Chondrocyte (in vitro differentiated cells): ENCODE data around the gene GALNT1. TPM values are rescaled to one million over a fixed set of nuclear protein-coding genes. Genes with fewer than 3 reads are reported as not detected.

ENCODE experiments used
- DNase-seq: peaks from one replicate; pipeline ENCODE4 v3.0.0; 2021; ENCODE audit warnings: mixed read lengths, low spot score
- H3K27ac Mint-ChIP-seq: one replicate; pipeline ENCODE4 v1.8.0; 2021; ENCODE audit warnings: mild to moderate bottlenecking, moderate library complexity, mixed read lengths; ENCODE audit not compliant: unreplicated experiment
- H3K27me3 Mint-ChIP-seq: 2 replicates; pipeline ENCODE4 v1.8.0; 2021; ENCODE audit warnings: low read depth, mixed read lengths
- H3K36me3 Mint-ChIP-seq: 2 replicates; pipeline ENCODE4 v1.8.0; 2021; ENCODE audit warnings: low read depth, mixed read lengths
- H3K4me1 Mint-ChIP-seq: 2 replicates; pipeline ENCODE4 v1.8.0; 2021; ENCODE audit warnings: low read depth, mild to moderate bottlenecking, mixed read lengths
- H3K4me3 Mint-ChIP-seq: one replicate; pipeline ENCODE4 v1.8.0; 2021; ENCODE audit warnings: mild to moderate bottlenecking, moderate library complexity, mixed read lengths; ENCODE audit not compliant: unreplicated experiment
- H3K9me3 Mint-ChIP-seq: 2 replicates; pipeline ENCODE4 v1.8.0; 2021; ENCODE audit warnings: low read depth, mixed read lengths
- total RNA-seq: library from RNA; stranded (reverse); gene quantifications from 3 replicates; pipeline ENCODE4 v1.2.1, GENCODE V29; 2021
- TF ChIP-seq, protein P1 (sequence below): fragments of 200-600 bp; sonication (generic); IDR thresholded peaks from 2 replicates; pipeline ENCODE4 v1.5.0; 2021; ENCODE audit warnings: antibody characterized with exemption, mild to moderate bottlenecking, moderate library complexity

GALNT1 gene
- total RNA-seq, 1 donor from 2014 or later, result 228 TPM

DNA sequence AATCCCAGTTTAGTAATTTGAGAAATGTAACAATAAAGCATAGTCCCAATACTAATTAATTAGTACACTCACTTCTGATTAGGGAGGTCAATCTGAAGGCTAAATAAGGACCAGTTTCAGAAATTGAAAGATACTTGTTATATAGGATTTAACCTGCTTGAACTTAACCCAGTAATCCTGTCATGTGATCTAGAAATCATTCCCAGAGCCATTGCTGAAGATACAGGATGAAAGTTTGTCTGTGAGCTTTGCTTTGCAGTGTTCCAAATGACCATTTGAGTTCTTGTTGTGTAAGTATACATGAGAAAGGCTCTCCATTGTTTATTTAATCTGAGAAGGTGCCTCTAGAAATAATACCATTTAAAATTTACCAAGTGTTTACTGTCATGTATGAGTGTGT lies 52.2 kb downstream of the GALNT1 start:
- no peak for DNase-seq
- peaks cover 19% of the 10 kb centered on the region for H3K36me3 Mint-ChIP-seq
- H3K4me3 Mint-ChIP-seq, result no peak overlapping the region
- no peaks in the 10 kb centered on the region for H3K27me3 Mint-ChIP-seq
- peaks cover 14% of the 10 kb centered on the region for H3K9me3 Mint-ChIP-seq
- TF ChIP-seq, protein P1, sequence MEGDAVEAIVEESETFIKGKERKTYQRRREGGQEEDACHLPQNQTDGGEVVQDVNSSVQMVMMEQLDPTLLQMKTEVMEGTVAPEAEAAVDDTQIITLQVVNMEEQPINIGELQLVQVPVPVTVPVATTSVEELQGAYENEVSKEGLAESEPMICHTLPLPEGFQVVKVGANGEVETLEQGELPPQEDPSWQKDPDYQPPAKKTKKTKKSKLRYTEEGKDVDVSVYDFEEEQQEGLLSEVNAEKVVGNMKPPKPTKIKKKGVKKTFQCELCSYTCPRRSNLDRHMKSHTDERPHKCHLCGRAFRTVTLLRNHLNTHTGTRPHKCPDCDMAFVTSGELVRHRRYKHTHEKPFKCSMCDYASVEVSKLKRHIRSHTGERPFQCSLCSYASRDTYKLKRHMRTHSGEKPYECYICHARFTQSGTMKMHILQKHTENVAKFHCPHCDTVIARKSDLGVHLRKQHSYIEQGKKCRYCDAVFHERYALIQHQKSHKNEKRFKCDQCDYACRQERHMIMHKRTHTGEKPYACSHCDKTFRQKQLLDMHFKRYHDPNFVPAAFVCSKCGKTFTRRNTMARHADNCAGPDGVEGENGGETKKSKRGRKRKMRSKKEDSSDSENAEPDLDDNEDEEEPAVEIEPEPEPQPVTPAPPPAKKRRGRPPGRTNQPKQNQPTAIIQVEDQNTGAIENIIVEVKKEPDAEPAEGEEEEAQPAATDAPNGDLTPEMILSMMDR, result no peak
- H3K4me1 Mint-ChIP-seq, result peaks cover 20% of the 10 kb centered on the region
- no peak overlapping the region for H3K27ac Mint-ChIP-seq

DNA sequence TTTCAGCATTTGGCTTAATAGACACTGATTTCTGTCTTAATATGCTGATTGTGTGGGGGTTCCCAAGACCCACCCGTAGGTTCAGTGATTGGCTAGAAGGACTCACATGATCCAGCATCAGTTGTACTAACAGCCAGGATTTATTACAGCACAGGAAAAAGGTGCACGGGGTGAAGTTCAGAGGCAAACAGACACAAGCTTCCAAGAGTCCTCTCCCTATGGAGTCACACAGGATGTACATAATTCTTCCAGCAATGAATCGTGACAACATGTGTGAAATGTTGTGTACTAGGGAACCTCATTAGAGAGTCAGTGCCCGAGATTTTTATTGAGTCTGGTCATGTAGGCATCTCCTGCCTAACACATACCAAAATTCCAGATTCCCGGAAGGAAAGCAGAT lies 52.8 kb downstream of the GALNT1 start:
- Mint-ChIP-seq H3K9me3 (peaks cover 8% of the 10 kb centered on the region), H3K27me3 (no peaks in the 10 kb centered on the region), H3K27ac (no peak overlapping the region), H3K4me3 (no peak overlapping the region), H3K4me1 (peaks cover 24% of the 10 kb centered on the region), H3K36me3 (peaks cover 18% of the 10 kb centered on the region)
- TF ChIP-seq, protein P1, result no peak
- no peak for DNase-seq

- no peak for DNase-seq
Observed at GRCh38 chr18:35635170-35635569, 53.6 kb downstream of the GALNT1 start.

DNA sequence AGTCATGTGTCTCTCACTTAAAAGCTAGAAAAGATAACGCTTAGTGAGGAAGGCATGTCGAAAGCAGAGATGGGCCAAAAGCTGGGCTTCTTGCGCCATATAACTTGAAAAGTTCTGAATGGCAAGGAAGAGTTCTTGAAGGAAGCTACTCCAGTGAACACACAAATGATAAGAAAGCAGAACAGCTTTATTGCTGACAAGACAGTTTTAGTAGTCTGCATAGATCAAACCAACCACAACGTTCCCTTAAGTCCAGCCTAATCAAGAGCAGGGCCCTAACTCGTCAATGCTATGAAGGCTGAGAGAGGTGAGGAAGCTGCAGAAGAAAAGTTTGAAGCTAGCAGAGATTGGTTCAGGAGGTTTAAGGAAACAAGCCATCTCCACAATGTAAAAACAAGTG lies 55.7 kb downstream of the GALNT1 start:
- peaks cover 11% of the 10 kb centered on the region for H3K9me3 Mint-ChIP-seq
- no peak overlapping the region for H3K4me3 Mint-ChIP-seq
- no peak overlapping the region for H3K27ac Mint-ChIP-seq
- H3K4me1 Mint-ChIP-seq, result peaks cover 31% of the 10 kb centered on the region
- DNase-seq, result no peak
- peaks cover 11% of the 10 kb centered on the region for H3K36me3 Mint-ChIP-seq
- no peaks in the 10 kb centered on the region for H3K27me3 Mint-ChIP-seq
- TF ChIP-seq, protein P1, result no peak

More at GRCh38 chr18:35635170-35635569, 53.6 kb downstream of the GALNT1 start:
- Mint-ChIP-seq H3K9me3 (peaks cover 8% of the 10 kb centered on the region), H3K27me3 (no peaks in the 10 kb centered on the region), H3K36me3 (peaks cover 13% of the 10 kb centered on the region), H3K27ac (no peak overlapping the region), H3K4me3 (no peak overlapping the region), H3K4me1 (peaks cover 24% of the 10 kb centered on the region)
- TF ChIP-seq, protein P1, result no peak

DNA sequence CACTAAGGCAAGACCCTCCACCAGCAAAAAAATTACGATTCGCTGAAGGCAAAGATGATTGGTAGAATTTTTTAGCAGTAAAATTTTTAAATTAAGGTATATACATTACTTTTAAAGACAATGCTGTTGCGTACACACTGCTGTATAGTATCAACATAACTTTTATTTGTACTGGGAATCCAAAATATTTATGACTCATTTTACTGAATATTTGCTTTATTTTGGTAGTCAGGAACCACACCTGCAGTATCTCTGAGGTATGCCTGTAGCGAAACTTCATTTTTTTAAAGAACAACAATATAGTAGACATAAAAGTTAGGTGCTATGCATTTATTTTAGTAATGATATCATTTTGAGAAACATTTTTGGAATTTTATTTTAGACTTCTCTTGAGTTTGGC lies 57.8 kb downstream of the GALNT1 start:
- Mint-ChIP-seq H3K4me1 (peaks cover 27% of the 10 kb centered on the region), H3K36me3 (peaks cover 11% of the 10 kb centered on the region), H3K9me3 (peaks cover 11% of the 10 kb centered on the region), H3K27me3 (no peaks in the 10 kb centered on the region), H3K4me3 (no peak overlapping the region), H3K27ac (no peak overlapping the region)
- TF ChIP-seq, protein P1, result no peak
- DNase-seq, result no peak
